C4-2B (cell line): ENCODE results near the gene C7orf33.

Experiments
- ZFX ChIP-seq: fragments of 450-650 bp; IDR thresholded peaks from 2 replicates; pipeline ENCODE4 v1.6.1; 2017
- TF ChIP-seq, protein P1 (sequence below): fragments of 450-650 bp; conservative IDR thresholded peaks from 2 replicates; pipeline ENCODE4 v1.5.1; 2017; ENCODE audit warnings: mild to moderate bottlenecking

DNA sequence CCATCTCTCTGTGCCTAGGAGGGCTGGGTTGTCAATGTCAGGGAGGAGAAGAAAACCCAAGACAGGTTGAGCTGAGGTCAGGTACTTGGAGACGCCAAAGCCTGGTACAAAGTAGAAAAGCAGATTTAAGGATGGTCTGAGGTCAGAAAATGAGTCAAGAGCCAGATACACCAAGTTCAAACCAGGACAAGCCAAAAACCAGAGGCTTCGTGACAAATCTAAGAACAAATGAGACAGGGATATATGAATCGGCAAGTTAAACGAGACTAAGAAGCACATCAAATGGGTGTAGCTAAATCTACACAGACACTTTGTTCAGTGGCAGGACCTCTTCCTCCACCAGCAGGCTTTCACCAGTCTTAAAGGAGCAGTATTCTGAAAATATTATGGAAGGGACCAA, 34.2 kb downstream of the C7orf33 start:
- TF ChIP-seq, protein P1, sequence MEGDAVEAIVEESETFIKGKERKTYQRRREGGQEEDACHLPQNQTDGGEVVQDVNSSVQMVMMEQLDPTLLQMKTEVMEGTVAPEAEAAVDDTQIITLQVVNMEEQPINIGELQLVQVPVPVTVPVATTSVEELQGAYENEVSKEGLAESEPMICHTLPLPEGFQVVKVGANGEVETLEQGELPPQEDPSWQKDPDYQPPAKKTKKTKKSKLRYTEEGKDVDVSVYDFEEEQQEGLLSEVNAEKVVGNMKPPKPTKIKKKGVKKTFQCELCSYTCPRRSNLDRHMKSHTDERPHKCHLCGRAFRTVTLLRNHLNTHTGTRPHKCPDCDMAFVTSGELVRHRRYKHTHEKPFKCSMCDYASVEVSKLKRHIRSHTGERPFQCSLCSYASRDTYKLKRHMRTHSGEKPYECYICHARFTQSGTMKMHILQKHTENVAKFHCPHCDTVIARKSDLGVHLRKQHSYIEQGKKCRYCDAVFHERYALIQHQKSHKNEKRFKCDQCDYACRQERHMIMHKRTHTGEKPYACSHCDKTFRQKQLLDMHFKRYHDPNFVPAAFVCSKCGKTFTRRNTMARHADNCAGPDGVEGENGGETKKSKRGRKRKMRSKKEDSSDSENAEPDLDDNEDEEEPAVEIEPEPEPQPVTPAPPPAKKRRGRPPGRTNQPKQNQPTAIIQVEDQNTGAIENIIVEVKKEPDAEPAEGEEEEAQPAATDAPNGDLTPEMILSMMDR, result no peak
- no peak for TF ChIP-seq ZFX
